Epidermal melanocyte (primary cell): Measurements from ENCODE around the gene NELFCD.

ENCODE experiments used
- DNase-seq: peaks from one replicate; pipeline ENCODE4 v3.0.0; 2011; ENCODE audit warnings: low spot score; ENCODE audit not compliant: insufficient read length

The NELFCD gene

DNA sequence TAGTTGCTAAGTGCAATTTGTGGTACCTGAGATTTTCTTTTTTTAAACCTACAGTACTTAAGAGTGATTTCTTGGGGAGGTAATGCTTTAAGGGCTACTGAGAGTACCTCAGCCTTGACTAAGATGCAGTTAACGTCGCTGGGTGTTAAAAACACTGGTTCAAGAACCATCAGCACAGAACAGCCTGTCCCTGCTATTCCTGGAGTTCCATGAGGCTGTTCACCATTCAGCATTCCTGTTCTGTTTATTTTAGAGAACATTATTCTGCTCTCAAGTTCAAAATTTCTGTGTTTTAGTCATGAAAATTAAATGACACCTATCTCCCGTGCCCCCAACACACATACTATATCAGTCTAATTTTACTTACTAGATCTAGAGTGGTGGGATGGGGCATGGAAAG is 63.2 kb downstream of the NELFCD start:
- no peak for DNase-seq
